ENCODE data around the gene CD96. TPM values are rescaled to one million over a fixed set of nuclear protein-coding genes. Genes with fewer than 3 reads are reported as not detected.

CD96 gene
- total and polyA plus RNA-seq, 2 experiments from 2014 or later = 0.91 TPM; not detected in 1

DNA sequence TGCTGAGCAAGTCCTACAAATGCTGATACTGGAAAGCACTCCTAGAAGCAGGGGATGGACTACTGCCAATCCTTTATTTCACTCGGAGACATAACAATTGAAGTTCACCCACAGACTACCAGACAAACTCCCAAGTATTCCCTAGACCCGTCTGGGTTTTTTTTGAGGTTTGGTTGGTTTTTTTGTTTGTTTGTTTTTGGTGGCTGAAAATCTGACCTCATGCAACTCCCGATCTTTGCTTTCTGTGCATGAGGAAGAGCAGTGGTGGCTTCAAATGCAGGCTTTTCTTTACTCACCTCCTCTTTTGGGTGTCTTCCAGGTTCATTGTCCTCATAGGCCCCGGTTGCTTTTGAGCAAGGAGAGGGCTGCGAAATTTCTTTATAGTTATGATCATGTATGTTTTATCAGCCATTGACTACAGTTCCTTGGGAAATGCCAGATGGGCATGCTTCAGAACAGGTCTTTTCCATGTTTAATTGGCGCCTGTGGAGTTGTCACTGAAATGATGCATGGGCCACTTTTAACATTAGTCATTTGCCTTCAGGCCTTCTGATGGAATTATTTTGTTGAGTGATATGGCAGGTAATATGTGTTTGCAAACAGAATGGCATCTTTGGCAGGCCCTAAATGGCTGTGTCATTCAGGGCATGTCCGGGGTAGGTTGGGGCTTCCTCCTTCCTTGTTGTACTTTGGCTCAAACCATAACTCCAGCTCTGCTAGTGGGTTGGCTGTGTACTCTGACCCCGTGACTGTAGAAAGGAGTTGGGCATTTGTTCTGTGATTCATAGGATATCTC, 134.4 kb downstream of the CD96 start:
- no peaks in the 10 kb centered on the region for H4K20me1 ChIP-seq (replicated peaks; ENCODE audit: insufficient read depth)
- Mint-ChIP-seq H3K4me3 (peak overlapping the region; percentile 92; the same call in 2 of the 3 replicates), H3K9me3 (no peaks in the 10 kb centered on the region), H3K4me1 (peaks cover 26% of the 10 kb centered on the region), H3K27ac (no peak overlapping the region), H3K36me3 (ENCODE audit: low read depth) (no peaks in the 10 kb centered on the region), H3K27me3 (ENCODE audit: insufficient read depth, low read depth, poor library complexity) (peaks cover 8% of the 10 kb centered on the region)
- H3K36me3 ChIP-seq (ENCODE audit: insufficient read depth) = no peaks in the 10 kb centered on the region
- no peak overlapping the region for H3K27ac ChIP-seq (ENCODE audit: low read depth)
- H3K27me3 ChIP-seq (ENCODE audit: insufficient read depth) = peaks cover 16% of the 10 kb centered on the region
- H3K9me2 ChIP-seq (ENCODE audit: insufficient read depth) = no peaks in the 10 kb centered on the region
- peak overlapping the region; percentile 88 for H3K4me3 ChIP-seq
- H3K4me2 ChIP-seq = peak overlapping the region; percentile 98; the same call in 1 of the 2 replicates
- DNase-seq (ENCODE audit: low spot score) (no peak), ATAC-seq (no peak)
- no peaks in the 10 kb centered on the region for H3K79me2 ChIP-seq (replicated peaks; ENCODE audit: insufficient read depth)
- H3K4me1 ChIP-seq (ENCODE audit: insufficient read depth) = peaks cover 21% of the 10 kb centered on the region
- TF ChIP-seq CREB1 (CRISPR knock-in tag; IDR thresholded peaks at IDR 0.05; ENCODE audit: low read depth) (no peak), ZNF331 (CRISPR knock-in tag; IDR thresholded peaks at IDR 0.05; ENCODE audit: low read depth) (no peak), EZH2phosphoT487 (IDR thresholded peaks at IDR 0.05; ENCODE audit: unreplicated experiment) (no peak), NANOG (IDR thresholded peaks at IDR 0.05; ENCODE audit: borderline replicate concordance) (no peak), EZH2 (IDR thresholded peaks at IDR 0.05; ENCODE audit: low read depth, unreplicated experiment) (no peak)
- H3F3A ChIP-seq (replicated peaks; ENCODE audit: low read depth) = no peaks in the 10 kb centered on the region
- H2AFZ ChIP-seq = no peak overlapping the region

DNA sequence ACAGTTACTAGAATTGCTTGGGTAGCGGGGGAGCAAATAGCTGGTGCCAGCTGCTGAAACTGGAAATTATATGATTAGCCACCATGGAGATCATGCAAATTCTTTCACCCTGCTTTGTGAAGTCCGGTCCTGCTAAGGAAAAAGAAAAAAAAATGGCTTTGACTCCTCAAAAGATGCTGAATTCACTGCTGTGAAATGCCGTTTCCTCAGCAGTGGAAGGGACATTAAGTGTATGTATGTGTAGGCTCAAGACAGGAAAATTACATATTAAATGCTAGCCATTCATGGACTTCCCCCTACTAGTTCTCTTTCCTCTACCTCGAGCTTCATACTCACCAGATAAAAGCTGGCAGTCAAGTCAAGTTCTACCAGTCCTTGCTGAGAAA, 135.0 kb downstream of the CD96 start:
- no peak overlapping the region for H3K4me3 Mint-ChIP-seq
- no peaks in the 10 kb centered on the region for H3K9me3 Mint-ChIP-seq
- Histone ChIP-seq H3K79me2 (replicated peaks; ENCODE audit: insufficient read depth) (no peaks in the 10 kb centered on the region), H2AFZ (no peak overlapping the region), H4K20me1 (replicated peaks; ENCODE audit: insufficient read depth) (no peaks in the 10 kb centered on the region), H3K4me3 (no peak overlapping the region), H3K4me1 (ENCODE audit: insufficient read depth) (peaks cover 21% of the 10 kb centered on the region), H3F3A (replicated peaks; ENCODE audit: low read depth) (no peaks in the 10 kb centered on the region), H3K27me3 (ENCODE audit: insufficient read depth) (peaks cover 16% of the 10 kb centered on the region), H3K36me3 (ENCODE audit: insufficient read depth) (no peaks in the 10 kb centered on the region), H3K27ac (ENCODE audit: low read depth) (no peak overlapping the region), H3K4me2 (peak overlapping the region; percentile 29), H3K9me2 (ENCODE audit: insufficient read depth) (no peaks in the 10 kb centered on the region)
- H3K36me3 Mint-ChIP-seq (ENCODE audit: low read depth) = no peaks in the 10 kb centered on the region
- H3K4me1 Mint-ChIP-seq = peaks cover 26% of the 10 kb centered on the region
- peaks cover 8% of the 10 kb centered on the region for H3K27me3 Mint-ChIP-seq (ENCODE audit: insufficient read depth, low read depth, poor library complexity)
- ATAC-seq = no peak
- H3K27ac Mint-ChIP-seq = no peak overlapping the region
- no peak for DNase-seq (ENCODE audit: low spot score)
- no peak for TF ChIP-seq CREB1 (CRISPR knock-in tag; IDR thresholded peaks at IDR 0.05; ENCODE audit: low read depth)
- no peak for TF ChIP-seq NANOG (IDR thresholded peaks at IDR 0.05; ENCODE audit: borderline replicate concordance)
- no peak for TF ChIP-seq JUNB (IDR thresholded peaks at IDR 0.05; ENCODE audit: unreplicated experiment)
- no peak for TF ChIP-seq REST (IDR thresholded peaks at IDR 0.05; ENCODE audit: unreplicated experiment)
- TF ChIP-seq, protein P1, sequence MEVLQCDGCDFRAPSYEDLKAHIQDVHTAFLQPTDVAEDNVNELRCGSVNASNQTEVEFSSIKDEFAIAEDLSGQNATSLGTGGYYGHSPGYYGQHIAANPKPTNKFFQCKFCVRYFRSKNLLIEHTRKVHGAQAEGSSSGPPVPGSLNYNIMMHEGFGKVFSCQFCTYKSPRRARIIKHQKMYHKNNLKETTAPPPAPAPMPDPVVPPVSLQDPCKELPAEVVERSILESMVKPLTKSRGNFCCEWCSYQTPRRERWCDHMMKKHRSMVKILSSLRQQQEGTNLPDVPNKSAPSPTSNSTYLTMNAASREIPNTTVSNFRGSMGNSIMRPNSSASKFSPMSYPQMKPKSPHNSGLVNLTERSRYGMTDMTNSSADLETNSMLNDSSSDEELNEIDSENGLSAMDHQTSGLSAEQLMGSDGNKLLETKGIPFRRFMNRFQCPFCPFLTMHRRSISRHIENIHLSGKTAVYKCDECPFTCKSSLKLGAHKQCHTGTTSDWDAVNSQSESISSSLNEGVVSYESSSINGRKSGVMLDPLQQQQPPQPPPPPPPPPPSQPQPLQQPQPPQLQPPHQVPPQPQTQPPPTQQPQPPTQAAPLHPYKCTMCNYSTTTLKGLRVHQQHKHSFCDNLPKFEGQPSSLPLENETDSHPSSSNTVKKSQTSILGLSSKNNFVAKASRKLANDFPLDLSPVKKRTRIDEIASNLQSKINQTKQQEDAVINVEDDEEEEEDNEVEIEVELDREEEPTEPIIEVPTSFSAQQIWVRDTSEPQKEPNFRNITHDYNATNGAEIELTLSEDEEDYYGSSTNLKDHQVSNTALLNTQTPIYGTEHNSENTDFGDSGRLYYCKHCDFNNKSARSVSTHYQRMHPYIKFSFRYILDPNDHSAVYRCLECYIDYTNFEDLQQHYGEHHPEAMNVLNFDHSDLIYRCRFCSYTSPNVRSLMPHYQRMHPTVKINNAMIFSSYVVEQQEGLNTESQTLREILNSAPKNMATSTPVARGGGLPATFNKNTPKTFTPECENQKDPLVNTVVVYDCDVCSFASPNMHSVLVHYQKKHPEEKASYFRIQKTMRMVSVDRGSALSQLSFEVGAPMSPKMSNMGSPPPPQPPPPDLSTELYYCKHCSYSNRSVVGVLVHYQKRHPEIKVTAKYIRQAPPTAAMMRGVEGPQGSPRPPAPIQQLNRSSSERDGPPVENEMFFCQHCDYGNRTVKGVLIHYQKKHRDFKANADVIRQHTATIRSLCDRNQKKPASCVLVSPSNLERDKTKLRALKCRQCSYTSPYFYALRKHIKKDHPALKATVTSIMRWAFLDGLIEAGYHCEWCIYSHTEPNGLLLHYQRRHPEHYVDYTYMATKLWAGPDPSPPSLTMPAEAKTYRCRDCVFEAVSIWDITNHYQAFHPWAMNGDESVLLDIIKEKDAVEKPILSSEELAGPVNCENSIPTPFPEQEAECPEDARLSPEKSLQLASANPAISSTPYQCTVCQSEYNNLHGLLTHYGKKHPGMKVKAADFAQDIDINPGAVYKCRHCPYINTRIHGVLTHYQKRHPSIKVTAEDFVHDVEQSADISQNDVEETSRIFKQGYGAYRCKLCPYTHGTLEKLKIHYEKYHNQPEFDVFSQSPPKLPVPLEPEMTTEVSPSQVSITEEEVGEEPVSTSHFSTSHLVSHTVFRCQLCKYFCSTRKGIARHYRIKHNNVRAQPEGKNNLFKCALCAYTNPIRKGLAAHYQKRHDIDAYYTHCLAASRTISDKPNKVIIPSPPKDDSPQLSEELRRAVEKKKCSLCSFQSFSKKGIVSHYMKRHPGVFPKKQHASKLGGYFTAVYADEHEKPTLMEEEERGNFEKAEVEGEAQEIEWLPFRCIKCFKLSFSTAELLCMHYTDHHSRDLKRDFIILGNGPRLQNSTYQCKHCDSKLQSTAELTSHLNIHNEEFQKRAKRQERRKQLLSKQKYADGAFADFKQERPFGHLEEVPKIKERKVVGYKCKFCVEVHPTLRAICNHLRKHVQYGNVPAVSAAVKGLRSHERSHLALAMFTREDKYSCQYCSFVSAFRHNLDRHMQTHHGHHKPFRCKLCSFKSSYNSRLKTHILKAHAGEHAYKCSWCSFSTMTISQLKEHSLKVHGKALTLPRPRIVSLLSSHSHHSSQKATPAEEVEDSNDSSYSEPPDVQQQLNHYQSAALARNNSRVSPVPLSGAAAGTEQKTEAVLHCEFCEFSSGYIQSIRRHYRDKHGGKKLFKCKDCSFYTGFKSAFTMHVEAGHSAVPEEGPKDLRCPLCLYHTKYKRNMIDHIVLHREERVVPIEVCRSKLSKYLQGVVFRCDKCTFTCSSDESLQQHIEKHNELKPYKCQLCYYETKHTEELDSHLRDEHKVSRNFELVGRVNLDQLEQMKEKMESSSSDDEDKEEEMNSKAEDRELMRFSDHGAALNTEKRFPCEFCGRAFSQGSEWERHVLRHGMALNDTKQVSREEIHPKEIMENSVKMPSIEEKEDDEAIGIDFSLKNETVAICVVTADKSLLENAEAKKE (CRISPR knock-in tag; IDR thresholded peaks at IDR 0.05) = no peak
- no peak for TF ChIP-seq ZNF114 (CRISPR knock-in tag; IDR thresholded peaks at IDR 0.05)
- TF ChIP-seq STAT1 (IDR thresholded peaks at IDR 0.05; ENCODE audit: unreplicated experiment) = no peak
- TF ChIP-seq EZH2phosphoT487 (IDR thresholded peaks at IDR 0.05; ENCODE audit: unreplicated experiment) = no peak
- TF ChIP-seq ZNF331 (CRISPR knock-in tag; IDR thresholded peaks at IDR 0.05; ENCODE audit: low read depth) = no peak

All from GM23338 (cell line).